Stimulated activated effector memory CD8-positive, alpha-beta T cell treated with anti-CD3 and anti-CD28 coated beads, Interleukin-12 subunit alpha, Interleukin-12 subunit beta, amount 100 ng/mL, for 72 hours (primary cell): ENCODE data around the gene MYADML2.
A peak's percentile ranks its signal among the peaks of the same experiment; 100 is the strongest.

Experiments used
- ATAC-seq: fragments of 150-1000 bp; cut with Tn5 transposase; 2 replicates; pipeline ENCODE4 v1.10.0; 2021
- DNase-seq, 2 donors: peaks; one replicate each; pipeline ENCODE4 v3.0.0; 2021 to 2022; ENCODE audit warnings: low spot score in 2 of 2
- H3K27ac Mint-ChIP-seq: one replicate; pipeline ENCODE4 v1.8.0; 2022; ENCODE audit warnings: mild to moderate bottlenecking, mixed read lengths
- H3K36me3 Mint-ChIP-seq: one replicate; pipeline ENCODE4 v1.8.0; 2022; ENCODE audit warnings: mild to moderate bottlenecking, mixed read lengths
- H3K4me1 Mint-ChIP-seq: one replicate; pipeline ENCODE4 v1.8.0; 2022; ENCODE audit warnings: mixed read lengths
- H3K4me3 Mint-ChIP-seq: one replicate; pipeline ENCODE4 v1.8.0; 2022; ENCODE audit warnings: mild to moderate bottlenecking, mixed read lengths
- H3K9me3 Mint-ChIP-seq: one replicate; pipeline ENCODE4 v1.8.0; 2022; ENCODE audit warnings: mixed read lengths

The MYADML2 gene

GRCh38 chr17:81916234-81917001 is 30.6 kb downstream of the MYADML2 start:
- DNase-seq (no peak), ATAC-seq (no peak)
- Mint-ChIP-seq H3K4me3 (peak overlapping the region; percentile 77), H3K27ac (peak overlapping the region; percentile 14), H3K9me3 (no peaks in the 10 kb centered on the region), H3K36me3 (peaks cover 90% of the 10 kb centered on the region), H3K4me1 (peaks cover 11% of the 10 kb centered on the region)

- H3K4me3 Mint-ChIP-seq = no peak overlapping the region
- no peak for DNase-seq
- no peaks in the 10 kb centered on the region for H3K9me3 Mint-ChIP-seq
- peaks cover 13% of the 10 kb centered on the region for H3K4me1 Mint-ChIP-seq
- peaks cover 84% of the 10 kb centered on the region for H3K36me3 Mint-ChIP-seq
- H3K27ac Mint-ChIP-seq = no peak overlapping the region
- ATAC-seq = no peak
These were observed 31.7 kb downstream of the MYADML2 start for GRCh38 chr17:81915331-81915730.

- no peak overlapping the region for H3K27ac Mint-ChIP-seq
- H3K9me3 Mint-ChIP-seq = no peaks in the 10 kb centered on the region
- DNase-seq (no peak), ATAC-seq (no peak)
- H3K4me3 Mint-ChIP-seq = no peak overlapping the region
- peaks cover 17% of the 10 kb centered on the region for H3K4me1 Mint-ChIP-seq
- peaks cover 78% of the 10 kb centered on the region for H3K36me3 Mint-ChIP-seq
These were observed 32.8 kb downstream of the MYADML2 start for GRCh38 chr17:81914103-81914850.

GRCh38 chr17:81913394-81914102 is 33.5 kb downstream of the MYADML2 start:
- Mint-ChIP-seq H3K36me3 (peaks cover 71% of the 10 kb centered on the region), H3K27ac (no peak overlapping the region), H3K4me1 (peaks cover 17% of the 10 kb centered on the region), H3K4me3 (no peak overlapping the region), H3K9me3 (no peaks in the 10 kb centered on the region)
- ATAC-seq = no peak
- no peak for DNase-seq

GRCh38 chr17:81912441-81913309 is 34.4 kb downstream of the MYADML2 start:
- Mint-ChIP-seq H3K4me1 (peaks cover 17% of the 10 kb centered on the region), H3K9me3 (no peaks in the 10 kb centered on the region), H3K27ac (no peak overlapping the region), H3K4me3 (peak overlapping the region; percentile 69), H3K36me3 (peaks cover 62% of the 10 kb centered on the region)
- ATAC-seq (no peak), DNase-seq (no peak)

GRCh38 chr17:81911969-81912368 is 35.1 kb downstream of the MYADML2 start:
- Mint-ChIP-seq H3K9me3 (no peaks in the 10 kb centered on the region), H3K4me1 (peaks cover 11% of the 10 kb centered on the region), H3K36me3 (peaks cover 55% of the 10 kb centered on the region), H3K4me3 (peak overlapping the region; percentile 69), H3K27ac (peak overlapping the region; percentile 40)
- ATAC-seq (no peak), DNase-seq (no peak)

- Mint-ChIP-seq H3K27ac (peak within 1 kb of the TSS; percentile 40), H3K9me3 (no peaks in the 10 kb centered on the region), H3K4me3 (peak within 1 kb of the TSS; percentile 69), H3K4me1 (peaks cover 6% of the 10 kb centered on the region), H3K36me3 (peaks cover 49% of the 10 kb centered on the region)
- DNase-seq (peak; percentile 81 to 92), ATAC-seq (peak; percentile 91)
These were observed 35.6 kb downstream of the MYADML2 start, which contains the start of gene PCYT2 for GRCh38 chr17:81911277-81911961. TSS of gene PCYT2 (minus strand) at chr17:81911399. CDS start at chr17:81911355, 44 bp downstream.

- ATAC-seq = peak; percentile 55
- Mint-ChIP-seq H3K4me1 (peaks cover 6% of the 10 kb centered on the region), H3K36me3 (peaks cover 44% of the 10 kb centered on the region), H3K9me3 (no peaks in the 10 kb centered on the region), H3K27ac (peak overlapping the region; percentile 20), H3K4me3 (peak overlapping the region; percentile 69)
- peak in 1 of 2 donors; percentile 68 for DNase-seq
These were observed 36.2 kb downstream of the MYADML2 start for GRCh38 chr17:81910840-81911276.

GRCh38 chr17:81909966-81910839 is 36.8 kb downstream of the MYADML2 start:
- no peaks in the 10 kb centered on the region for H3K9me3 Mint-ChIP-seq
- DNase-seq (no peak), ATAC-seq (no peak)
- H3K27ac Mint-ChIP-seq = peak overlapping the region; percentile 20
- peak overlapping the region; percentile 69 for H3K4me3 Mint-ChIP-seq
- H3K4me1 Mint-ChIP-seq = peaks cover 6% of the 10 kb centered on the region
- peaks cover 37% of the 10 kb centered on the region for H3K36me3 Mint-ChIP-seq

- DNase-seq = no peak
- no peak for ATAC-seq
- no peak overlapping the region for H3K27ac Mint-ChIP-seq
- H3K4me1 Mint-ChIP-seq = peaks cover 6% of the 10 kb centered on the region
- H3K9me3 Mint-ChIP-seq = no peaks in the 10 kb centered on the region
- peak overlapping the region; percentile 69 for H3K4me3 Mint-ChIP-seq
- H3K36me3 Mint-ChIP-seq = peaks cover 29% of the 10 kb centered on the region
These were observed 37.8 kb downstream of the MYADML2 start for GRCh38 chr17:81909231-81909630.

GRCh38 chr17:81908793-81909192 is 38.2 kb downstream of the MYADML2 start:
- Mint-ChIP-seq H3K9me3 (no peaks in the 10 kb centered on the region), H3K27ac (no peak overlapping the region), H3K36me3 (peaks cover 30% of the 10 kb centered on the region), H3K4me1 (peaks cover 6% of the 10 kb centered on the region), H3K4me3 (no peak overlapping the region)
- no peak for ATAC-seq
- DNase-seq = no peak

GRCh38 chr17:81907219-81908145 is 39.6 kb downstream of the MYADML2 start:
- Mint-ChIP-seq H3K27ac (no peak overlapping the region), H3K4me3 (no peak overlapping the region), H3K4me1 (peaks cover 6% of the 10 kb centered on the region), H3K9me3 (no peaks in the 10 kb centered on the region), H3K36me3 (peaks cover 20% of the 10 kb centered on the region)
- ATAC-seq = no peak
- no peak for DNase-seq
